Mesendoderm (in vitro differentiated cells): ENCODE measurements around the gene LCTL.

Source experiments
- DNase-seq: peaks from one replicate; pipeline ENCODE4 v3.0.0; 2013
- H2AK5ac ChIP-seq: 2 replicates; pipeline ENCODE4 v1.6.1; 2013; ENCODE audit warnings: low read length, inconsistent platforms
- H2BK120ac ChIP-seq: 2 replicates; pipeline ENCODE4 v1.6.1; 2013; ENCODE audit warnings: low read depth, mild to moderate bottlenecking, low read length, moderate library complexity, mixed read lengths
- H2BK15ac ChIP-seq: replicated peaks from 2 replicates; pipeline ENCODE4 v1.6.1; 2013; ENCODE audit warnings: low read depth, mild to moderate bottlenecking, moderate library complexity
- H2BK5ac ChIP-seq: 2 replicates; pipeline ENCODE4 v1.6.1; 2013; ENCODE audit warnings: low read length, inconsistent platforms
- H3K18ac ChIP-seq: 2 replicates; pipeline ENCODE4 v1.6.1; 2013; ENCODE audit warnings: mild to moderate bottlenecking, low read length, mixed read lengths
- H3K23ac ChIP-seq: one replicate; pipeline ENCODE4 v1.6.1; 2013; ENCODE audit warnings: low read length
- H3K27ac ChIP-seq: 2 replicates; pipeline ENCODE4 v1.5.1; 2013; ENCODE audit warnings: low read depth, mild to moderate bottlenecking, inconsistent platforms, low read length, moderate library complexity
- H3K27me3 ChIP-seq: 2 replicates; pipeline ENCODE4 v1.6.1; 2013; ENCODE audit warnings: low read length, control low read depth, mild to moderate bottlenecking, inconsistent platforms; ENCODE audit not compliant: insufficient read depth, poor library complexity
- H3K36me3 ChIP-seq: 2 replicates; pipeline ENCODE4 v1.6.1; 2013; ENCODE audit warnings: low read length, inconsistent platforms; ENCODE audit not compliant: control insufficient read depth, insufficient read depth
- H3K4ac ChIP-seq: one replicate; pipeline ENCODE4 v1.6.1; 2013; ENCODE audit warnings: low read depth, mild to moderate bottlenecking, low read length, moderate library complexity
- H3K4me1 ChIP-seq: 2 replicates; pipeline ENCODE4 v1.6.1; 2013; ENCODE audit warnings: low read depth, low read length, inconsistent platforms; ENCODE audit not compliant: control insufficient read depth
- H3K4me2 ChIP-seq: 2 replicates; pipeline ENCODE4 v1.6.1; 2013; ENCODE audit warnings: low read length
- H3K4me3 ChIP-seq: 2 replicates; pipeline ENCODE4 v1.5.1; 2013; ENCODE audit warnings: mild to moderate bottlenecking, low read length
- H3K56ac ChIP-seq: one replicate; pipeline ENCODE4 v1.6.1; 2013; ENCODE audit warnings: low read length
- H3K79me1 ChIP-seq: 2 replicates; pipeline ENCODE4 v1.6.1; 2013; ENCODE audit warnings: low read length, inconsistent platforms
- H3K79me2 ChIP-seq: 2 replicates; pipeline ENCODE4 v1.6.1; 2013; ENCODE audit warnings: mild to moderate bottlenecking, low read length; ENCODE audit not compliant: control insufficient read depth, insufficient read depth
- H3K9ac ChIP-seq: 2 replicates; pipeline ENCODE4 v1.6.1; 2013; ENCODE audit warnings: low read length, inconsistent platforms
- H4K5ac ChIP-seq: one replicate; pipeline ENCODE4 v1.6.1; 2013; ENCODE audit warnings: low read length
- H4K8ac ChIP-seq: one replicate; pipeline ENCODE4 v1.6.1; 2013; ENCODE audit warnings: low read depth, mild to moderate bottlenecking, control low read depth, low read length, moderate library complexity
- WGBS: extraction: QIAGEN DNeasy Blood & Tissue Kit; methylation state at CpG from one replicate; pipeline ENCODE4 v1.1.7; 2013; ENCODE audit warnings: low lambda C conversion rate, missing lambda C conversion rate; ENCODE audit not compliant: insufficient coverage; ENCODE audit errors: extremely low coverage; 5-methylcytosine and 5-hydroxymethylcytosine counted together

Gene LCTL

GRCh38 chr15:66524838-66525237, 41.0 kb downstream of the LCTL start:
- H3K23ac ChIP-seq = no peak overlapping the region
- no peak overlapping the region for H4K5ac ChIP-seq
- H2BK15ac ChIP-seq = no peak overlapping the region
- H2BK5ac ChIP-seq = no peak overlapping the region
- no peak overlapping the region for H3K56ac ChIP-seq
- H2BK120ac ChIP-seq = no peak overlapping the region
- peaks cover 4% of the 10 kb centered on the region for H3K36me3 ChIP-seq
- H3K79me2 ChIP-seq = no peaks in the 10 kb centered on the region
- no peak overlapping the region for H2AK5ac ChIP-seq
- no peak overlapping the region for H3K9ac ChIP-seq
- H3K4me1 ChIP-seq = no peaks in the 10 kb centered on the region
- H3K4me3 ChIP-seq = no peak overlapping the region
- H3K18ac ChIP-seq = no peak overlapping the region
- H3K27me3 ChIP-seq = no peaks in the 10 kb centered on the region
- H4K8ac ChIP-seq = no peak overlapping the region
- H3K4ac ChIP-seq = no peak overlapping the region
- no peak overlapping the region for H3K4me2 ChIP-seq
- no peaks in the 10 kb centered on the region for H3K79me1 ChIP-seq
- no peak overlapping the region for H3K27ac ChIP-seq
- DNase-seq = no peak
- WGBS = no CpG with 5 or more reads among the region's 4 CpGs

GRCh38 chr15:66523926-66524325, 41.9 kb downstream of the LCTL start:
- Histone ChIP-seq H3K79me1 (no peaks in the 10 kb centered on the region), H3K79me2 (no peaks in the 10 kb centered on the region), H2BK5ac (no peak overlapping the region), H3K4me2 (no peak overlapping the region), H3K23ac (no peak overlapping the region), H3K4me1 (no peaks in the 10 kb centered on the region), H3K27ac (no peak overlapping the region), H2AK5ac (no peak overlapping the region), H2BK15ac (no peak overlapping the region), H4K5ac (no peak overlapping the region), H3K4me3 (no peak overlapping the region), H3K9ac (no peak overlapping the region), H2BK120ac (no peak overlapping the region), H4K8ac (no peak overlapping the region), H3K36me3 (peaks cover 1% of the 10 kb centered on the region), H3K27me3 (no peaks in the 10 kb centered on the region), H3K56ac (no peak overlapping the region), H3K4ac (no peak overlapping the region), H3K18ac (no peak overlapping the region)
- no CpG with 5 or more reads among the region's 3 CpGs for WGBS
- no peak for DNase-seq

GRCh38 chr15:66515901-66516322, 49.9 kb downstream of the LCTL start:
- no peaks in the 10 kb centered on the region for H3K4me1 ChIP-seq
- no peak overlapping the region for H2BK120ac ChIP-seq
- no peaks in the 10 kb centered on the region for H3K79me2 ChIP-seq
- no peak overlapping the region for H4K5ac ChIP-seq
- H3K4ac ChIP-seq = no peak overlapping the region
- H3K4me3 ChIP-seq = no peak overlapping the region
- H4K8ac ChIP-seq = no peak overlapping the region
- no peak overlapping the region for H3K9ac ChIP-seq
- no CpG with 5 or more reads among the region's 2 CpGs for WGBS
- H2BK5ac ChIP-seq = no peak overlapping the region
- no peak overlapping the region for H3K18ac ChIP-seq
- H3K27me3 ChIP-seq = no peaks in the 10 kb centered on the region
- peak; percentile 67 for DNase-seq
- peaks cover 2% of the 10 kb centered on the region for H3K36me3 ChIP-seq
- H3K4me2 ChIP-seq = no peak overlapping the region
- peak overlapping the region; percentile 15 for H3K23ac ChIP-seq
- H3K56ac ChIP-seq = no peak overlapping the region
- no peaks in the 10 kb centered on the region for H3K79me1 ChIP-seq
- H2AK5ac ChIP-seq = no peak overlapping the region
- H2BK15ac ChIP-seq = no peak overlapping the region
- H3K27ac ChIP-seq = no peak overlapping the region

GRCh38 chr15:66514586-66514985, 51.2 kb downstream of the LCTL start:
- Histone ChIP-seq H2BK5ac (no peak overlapping the region), H2BK120ac (no peak overlapping the region), H3K4me1 (no peaks in the 10 kb centered on the region), H3K4ac (no peak overlapping the region), H3K56ac (no peak overlapping the region), H3K18ac (no peak overlapping the region), H3K9ac (no peak overlapping the region), H3K23ac (no peak overlapping the region), H3K79me1 (no peaks in the 10 kb centered on the region), H3K27me3 (no peaks in the 10 kb centered on the region), H3K27ac (no peak overlapping the region), H2AK5ac (no peak overlapping the region), H4K5ac (no peak overlapping the region), H3K4me3 (no peak overlapping the region), H2BK15ac (no peak overlapping the region), H3K4me2 (no peak overlapping the region), H3K36me3 (peaks cover 2% of the 10 kb centered on the region), H3K79me2 (no peaks in the 10 kb centered on the region), H4K8ac (no peak overlapping the region)
- DNase-seq = no peak
- WGBS = no CpG with 5 or more reads among the region's 3 CpGs

GRCh38 chr15:66508293-66508883, 57.4 kb downstream of the LCTL start:
- Histone ChIP-seq H2AK5ac (no peak overlapping the region), H2BK15ac (no peak overlapping the region), H3K36me3 (no peaks in the 10 kb centered on the region), H3K79me1 (peaks cover 6% of the 10 kb centered on the region), H4K8ac (no peak overlapping the region), H3K4me1 (peaks cover 3% of the 10 kb centered on the region), H3K4me3 (no peak overlapping the region), H4K5ac (no peak overlapping the region), H3K4me2 (no peak overlapping the region), H3K79me2 (peaks cover 29% of the 10 kb centered on the region), H3K18ac (no peak overlapping the region), H3K56ac (no peak overlapping the region), H2BK5ac (no peak overlapping the region), H3K4ac (no peak overlapping the region), H3K27ac (no peak overlapping the region), H2BK120ac (no peak overlapping the region), H3K27me3 (no peaks in the 10 kb centered on the region), H3K23ac (no peak overlapping the region), H3K9ac (no peak overlapping the region)
- DNase-seq = no peak
- no CpG with 5 or more reads among the region's 3 CpGs for WGBS

GRCh38 chr15:66505818-66506217, 60.0 kb downstream of the LCTL start:
- Histone ChIP-seq H3K4me3 (peak overlapping the region; percentile 99), H2BK5ac (no peak overlapping the region), H3K4me2 (peak overlapping the region; percentile 89), H3K36me3 (peaks cover 4% of the 10 kb centered on the region), H4K5ac (no peak overlapping the region), H2AK5ac (no peak overlapping the region), H3K27ac (peak overlapping the region; percentile 71), H4K8ac (no peak overlapping the region), H2BK15ac (no peak overlapping the region), H3K4ac (no peak overlapping the region), H2BK120ac (no peak overlapping the region), H3K27me3 (no peaks in the 10 kb centered on the region), H3K56ac (peak overlapping the region; percentile 99), H3K9ac (peak overlapping the region; percentile 96), H3K79me1 (peaks cover 6% of the 10 kb centered on the region), H3K79me2 (peaks cover 46% of the 10 kb centered on the region), H3K4me1 (peaks cover 3% of the 10 kb centered on the region), H3K23ac (no peak overlapping the region), H3K18ac (no peak overlapping the region)
- no CpG with 5 or more reads among the region's 4 CpGs for WGBS
- DNase-seq = no peak
